Right renal pelvis (tissue), 4 donors: Measurements from ENCODE around the gene PTGES3L. TPM values are rescaled to one million over a fixed set of nuclear protein-coding genes. Genes with fewer than 3 reads are reported as not detected.

ENCODE experiments used
- DNase-seq, 4 donors: peaks; one replicate each; pipeline ENCODE4 v3.0.0-alpha.2; 2013; ENCODE audit warnings: low read depth in 4 of 4, low spot score in 3 of 4, missing footprints in 1 of 4
- polyA plus RNA-seq, 4 donors: library from polyadenylated mRNA; unstranded; fragments of 120-200 nt; gene quantifications; one replicate each; pipeline ENCODE4 v1.2.1, GENCODE V29; 2013; ENCODE audit not compliant: insufficient read length in 4 of 4

The PTGES3L gene
- 1 to 10 TPM; 2.1 to 2.4 (median 2.2) TPM for polyA plus RNA-seq

- DNase-seq: no peak
Measured at GRCh38 chr17:42979511-42980273, at the start of gene PTGES3L. TSS of gene PTGES3L (minus strand) at chr17:42980080. CDS start at chr17:42980053, 27 bp downstream.

- no peak for DNase-seq
Measured at GRCh38 chr17:43028221-43028861, 48.5 kb upstream of the PTGES3L start.

DNA sequence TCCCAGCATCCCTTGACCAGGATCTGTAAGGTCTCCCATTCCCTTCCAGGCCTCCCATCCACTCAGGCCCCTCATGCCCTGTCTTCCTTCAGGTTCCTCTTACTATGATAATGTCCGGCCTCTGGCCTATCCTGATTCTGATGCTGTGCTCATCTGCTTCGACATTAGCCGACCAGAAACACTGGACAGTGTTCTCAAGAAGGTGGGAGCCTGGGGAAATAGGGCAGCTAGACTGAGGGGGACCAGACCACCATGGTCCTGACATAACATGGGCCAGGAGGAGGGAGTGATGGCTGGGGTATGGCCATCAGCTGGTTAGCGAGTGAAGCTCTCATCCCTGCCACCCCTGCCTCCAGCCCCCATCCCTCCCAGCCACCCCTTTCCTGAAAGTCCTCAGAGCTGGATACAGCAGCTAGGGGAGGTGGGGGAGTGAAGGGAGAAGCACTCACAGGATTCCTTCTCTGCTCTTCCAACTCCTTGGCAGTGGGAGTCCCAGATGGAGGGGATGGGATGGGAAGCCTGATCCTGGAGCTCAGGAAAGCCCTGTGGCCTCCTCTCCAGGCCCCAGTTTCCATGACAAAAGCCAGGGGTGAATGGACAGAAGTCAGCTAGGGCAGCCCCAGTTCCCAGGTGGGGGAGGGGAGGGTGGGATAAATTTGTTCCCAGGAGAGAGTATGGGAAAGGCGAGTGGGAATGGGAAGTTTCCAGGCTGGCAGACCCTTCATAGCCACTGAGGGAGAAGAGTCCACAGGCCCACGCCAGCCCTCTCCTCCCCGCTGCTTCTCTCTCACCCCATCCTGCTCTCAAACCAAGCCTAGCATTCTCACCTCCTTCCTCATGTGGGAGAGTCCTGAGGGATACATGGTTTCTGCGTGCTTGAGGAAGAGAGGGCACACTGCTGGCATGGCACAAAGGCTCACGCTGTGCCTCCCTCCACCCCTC lies 47.5 kb upstream of the PTGES3L start:
- DNase-seq: no peak

- DNase-seq: peak in 2 of 4 donors; percentile 20 to 25
Measured at GRCh38 chr17:43026595-43026994, 46.7 kb upstream of the PTGES3L start.

DNA sequence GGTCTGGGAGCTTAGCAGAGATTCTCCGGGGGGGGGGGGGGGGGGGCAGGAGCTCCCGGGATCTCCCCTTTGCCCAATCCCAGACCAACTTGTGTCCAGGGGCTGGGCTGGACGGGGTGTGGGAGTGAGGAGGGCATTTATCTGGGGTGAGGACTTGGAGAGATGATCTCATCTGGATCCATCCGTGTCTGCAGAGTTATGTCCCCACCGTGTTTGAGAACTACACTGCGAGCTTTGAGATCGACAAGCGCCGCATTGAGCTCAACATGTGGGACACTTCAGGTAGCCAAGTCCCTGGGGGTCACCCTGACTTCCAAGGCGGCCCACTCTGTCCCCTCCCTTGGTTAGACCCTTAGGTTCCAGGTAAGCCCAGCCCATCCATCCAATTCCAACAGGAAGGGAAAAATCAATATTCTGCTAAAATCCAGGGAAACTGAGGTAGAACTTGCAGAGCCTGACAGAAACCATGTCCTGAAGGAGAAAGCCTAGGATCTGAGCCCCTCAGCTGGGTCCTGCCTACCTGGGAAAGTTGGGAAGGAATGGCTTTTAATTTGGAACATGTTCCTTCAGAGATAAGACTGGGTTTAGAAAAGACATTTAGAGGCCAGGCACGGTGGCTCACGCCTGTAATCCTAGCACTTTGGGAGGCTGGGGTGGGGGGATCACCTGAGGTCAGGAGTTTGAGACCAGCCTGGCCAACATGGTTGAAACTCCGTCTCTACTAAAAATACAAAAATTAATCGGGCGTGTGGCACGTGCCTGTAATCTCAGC lies 46.1 kb upstream of the PTGES3L start:
- no peak for DNase-seq

- DNase-seq: no peak
Measured at GRCh38 chr17:43025290-43025657, 45.4 kb upstream of the PTGES3L start.

DNA sequence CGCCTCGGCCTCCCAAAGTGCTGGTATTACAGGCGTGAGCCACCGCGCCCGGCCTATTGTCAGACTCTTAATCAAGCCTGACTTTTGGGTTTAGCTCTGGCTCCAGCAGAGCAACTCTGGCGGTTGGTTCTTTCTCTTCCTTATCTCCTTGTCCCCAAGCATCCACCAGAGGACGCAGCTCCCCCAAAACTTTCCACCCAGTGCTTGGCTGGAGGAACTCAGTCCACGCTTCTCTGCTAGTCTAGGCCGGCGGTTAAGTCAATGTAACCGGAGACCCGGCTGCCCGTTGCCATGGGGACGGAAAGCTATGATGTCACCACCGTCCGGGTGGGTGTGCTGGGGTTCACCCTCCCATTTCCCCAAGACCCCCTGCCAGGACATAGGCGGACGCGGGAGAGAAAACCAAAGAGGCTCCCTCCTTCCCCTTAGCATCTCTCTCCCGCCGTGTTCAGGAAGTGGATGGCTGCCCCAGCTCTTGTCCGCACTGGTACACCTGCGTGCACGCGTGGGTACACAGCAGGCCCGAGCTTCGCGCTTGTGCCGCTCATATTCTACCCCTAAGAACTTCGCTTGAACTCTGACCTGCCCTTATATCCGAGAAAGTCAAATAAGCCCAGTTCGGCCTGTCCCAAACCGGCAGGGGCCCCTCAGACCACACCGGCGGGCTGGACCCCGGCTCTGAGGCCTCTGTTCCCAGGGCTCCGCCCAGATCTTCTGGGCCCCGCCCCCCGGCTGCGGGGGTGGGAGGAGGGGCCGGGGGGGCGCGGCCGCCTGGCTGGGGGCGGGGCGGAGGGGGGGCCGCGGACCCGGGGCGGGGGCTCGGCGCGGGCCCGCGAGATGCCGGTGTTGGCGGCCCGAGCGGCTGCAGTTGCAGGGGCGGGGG lies 44.8 kb upstream of the PTGES3L start, which contains the start of gene RND2:
Gene RND2, plus strand, starts transcription at position 825 of the 883 bp plus-strand sequence. CDS start 117 bp downstream, outside the sequence.
- DNase-seq: peak; percentile 79 to 94 (median 90)

DNA sequence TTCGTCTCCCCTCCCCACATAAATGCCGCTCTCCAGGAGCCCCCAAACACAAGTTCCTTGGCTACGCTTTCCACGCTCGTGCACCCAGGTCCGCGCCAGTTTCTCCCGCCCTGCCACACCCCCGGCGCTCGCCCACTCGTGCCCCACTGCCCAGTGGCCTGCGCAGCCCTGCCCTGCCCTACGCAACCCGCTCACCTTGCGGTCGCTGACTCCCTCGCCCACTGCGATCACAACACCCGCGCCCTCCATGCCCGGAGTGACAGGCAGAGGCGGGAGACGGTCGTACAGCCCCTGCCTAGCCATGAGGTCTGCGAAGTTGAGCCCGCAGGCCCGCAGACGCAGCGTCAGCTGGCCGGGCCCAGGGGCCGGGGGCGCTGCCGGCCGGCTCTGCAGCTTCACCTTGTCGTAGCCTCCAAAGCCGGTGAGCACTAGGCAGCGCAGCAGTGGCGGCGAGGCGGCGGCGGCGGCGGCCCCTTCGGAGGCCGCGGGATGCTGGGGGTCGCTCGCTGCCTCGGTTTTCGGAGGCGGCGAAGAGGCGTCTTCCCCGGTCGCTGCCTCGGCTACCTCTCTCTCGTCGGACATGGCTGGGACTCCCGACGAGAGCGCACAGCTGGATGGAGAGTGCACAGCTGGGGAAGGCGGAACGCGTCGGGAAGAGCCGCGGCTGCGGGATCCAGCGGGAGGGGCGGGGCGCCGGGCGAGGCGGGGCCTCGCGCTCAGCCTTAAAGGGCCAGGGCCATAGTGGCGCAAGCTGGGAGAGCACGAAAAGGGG lies 42.0 kb upstream of the PTGES3L start, which contains the start of gene VAT1:
Gene VAT1, minus strand, starts transcription at position 645 of the 772 bp plus-strand sequence. Its CDS starts 63 bp downstream, at position 582.
- DNase-seq: peak; percentile 63 to 72 (median 66)

DNA sequence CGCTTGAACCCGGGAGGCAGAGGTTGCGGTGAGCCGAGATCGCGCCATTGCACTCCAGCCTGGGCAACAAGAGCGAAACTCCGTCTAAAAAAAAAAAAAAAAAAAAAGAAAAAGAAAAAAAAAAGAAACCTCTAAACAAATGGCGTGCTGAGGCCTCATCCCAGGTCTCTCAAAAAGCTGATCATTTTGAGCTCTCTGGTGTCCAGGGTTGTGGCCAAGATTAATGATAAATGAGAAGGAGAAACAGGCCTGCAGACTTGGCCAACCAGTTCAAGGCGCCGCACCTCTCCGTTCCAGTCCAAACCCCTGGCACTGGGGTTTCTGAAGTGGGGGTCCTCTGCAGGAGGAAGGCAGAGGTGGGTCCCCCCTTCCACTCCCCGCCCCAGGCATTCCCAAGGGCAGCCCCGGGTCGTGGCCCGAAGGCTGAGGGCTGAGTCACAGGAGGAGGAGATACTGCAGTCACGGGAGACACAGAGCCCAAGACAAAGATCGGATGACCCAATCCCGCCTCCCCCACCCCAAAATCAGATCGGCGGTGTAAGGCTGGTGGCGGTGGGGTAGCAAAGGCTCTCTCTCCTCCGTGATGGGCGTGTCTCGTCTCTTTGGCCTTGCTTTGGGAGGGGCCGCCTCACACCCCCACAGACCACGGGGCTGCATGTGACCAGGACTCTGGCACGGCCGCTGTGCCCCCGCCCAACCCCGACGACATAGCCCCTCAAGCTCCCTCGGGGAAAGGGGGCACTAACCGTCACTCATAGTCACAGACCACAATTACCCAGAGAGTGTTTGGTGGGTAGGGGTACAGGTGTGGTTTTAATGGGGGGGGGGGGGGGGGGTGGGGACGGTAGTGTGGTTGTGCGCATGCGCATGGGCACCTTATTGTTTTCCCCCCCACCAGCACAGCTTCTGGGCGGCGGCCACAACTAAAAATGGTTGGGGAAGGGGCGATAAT lies 41.2 kb upstream of the PTGES3L start:
- peak in 2 of 4 donors; percentile 28 to 42 for DNase-seq

DNA sequence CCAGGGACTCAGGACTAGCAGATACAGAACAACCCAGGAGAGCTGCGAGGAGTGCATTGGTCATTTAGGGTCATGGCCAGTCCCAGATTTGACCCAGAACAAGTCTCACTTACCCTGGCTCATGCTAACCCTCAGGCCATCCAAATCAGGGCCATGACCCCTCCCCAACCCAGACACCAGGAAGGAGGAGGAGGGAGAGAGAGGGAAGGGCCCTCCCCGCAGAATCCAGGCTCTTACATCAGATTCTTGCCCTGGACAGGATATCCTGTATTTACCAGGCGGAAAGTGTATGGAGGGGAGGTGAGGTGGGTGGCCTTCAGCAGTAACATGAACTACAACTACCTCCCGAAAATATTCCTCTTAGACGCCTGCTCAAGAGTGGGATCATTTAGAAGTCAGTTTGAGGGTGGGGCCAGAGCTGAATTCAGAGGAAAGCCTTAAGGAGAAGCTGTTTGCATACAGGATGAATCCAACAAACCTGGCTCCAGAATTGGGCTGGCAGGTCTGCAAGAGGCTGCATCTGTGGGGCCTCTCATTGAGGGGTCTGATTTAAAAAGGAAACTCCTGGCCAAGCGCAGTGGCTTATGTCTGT lies 40.2 kb upstream of the PTGES3L start:
- DNase-seq: no peak

DNA sequence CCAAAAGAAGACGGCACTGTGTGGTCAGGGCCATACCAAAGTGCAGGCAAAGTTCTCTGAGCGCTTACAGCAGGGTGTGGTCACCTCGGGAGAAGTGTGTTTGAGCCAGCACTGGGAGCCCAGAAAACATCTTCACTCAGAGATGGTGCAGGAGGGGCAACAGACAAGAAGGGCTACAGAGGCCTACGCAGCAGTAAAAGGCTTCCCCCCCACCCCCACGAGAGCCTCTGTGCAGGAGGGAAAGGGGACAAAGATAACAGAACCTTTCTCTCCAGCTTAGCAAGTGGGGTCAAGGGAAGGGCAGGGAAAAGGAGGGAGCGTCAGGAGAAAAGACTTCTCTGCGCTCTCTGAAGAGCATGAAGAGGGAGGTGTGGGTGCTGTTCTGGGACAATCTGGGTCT lies 39.5 kb upstream of the PTGES3L start:
- no peak for DNase-seq

GRCh38 chr17:43018932-43019331 lies 39.1 kb upstream of the PTGES3L start:
- no peak for DNase-seq

- no peak for DNase-seq
Measured at GRCh38 chr17:43018008-43018853, 38.4 kb upstream of the PTGES3L start.

DNA sequence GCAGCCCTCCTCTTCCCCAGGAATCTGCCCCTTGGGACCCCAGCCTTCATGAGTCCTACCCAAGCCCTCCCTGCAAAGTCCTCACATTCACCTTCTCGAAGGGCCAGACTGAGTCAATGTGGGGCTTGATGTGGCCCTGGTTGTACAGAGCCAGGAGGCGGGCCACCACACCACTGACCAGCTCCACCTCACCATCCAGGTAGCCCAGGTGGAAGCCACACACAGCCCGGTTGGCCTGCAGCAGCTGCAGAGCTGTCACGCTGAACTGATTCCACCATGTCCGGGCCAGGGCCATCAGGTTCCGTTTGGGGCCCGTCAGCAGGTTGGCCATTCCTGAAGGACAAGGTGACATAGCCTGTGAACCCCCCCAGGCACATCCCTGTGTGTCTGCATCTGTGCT lies 36.3 kb upstream of the PTGES3L start:
- no peak for DNase-seq

GRCh38 chr17:43015579-43015978 lies 35.7 kb upstream of the PTGES3L start:
- DNase-seq: no peak
